Activated CD4-positive, alpha-beta memory T cell treated with anti-CD3 and anti-CD28 coated beads for 36 hours (primary cell): ENCODE measurements around the gene TBC1D22B. TPM values are rescaled to one million over a fixed set of nuclear protein-coding genes. Genes with fewer than 3 reads are reported as not detected.
"Not testable (repeated sequence)": the region's sequence is repeated elsewhere in the genome, so short reads cannot be mapped to it uniquely, and the experiment has no call there.

Source experiments
- CTCF ChIA-PET: fragments of 350-600 bp; sonication (Branson Sonifier 250); formaldehyde crosslinking; loops from one replicate; lab custom pipeline; 2021; ENCODE audit warnings: antibody characterized with exemption, inconsistent platforms; lab: Charles Lee
- POLR2A ChIA-PET: fragments of 350-600 bp; sonication (Branson Sonifier 250); formaldehyde crosslinking; loops from one replicate; lab custom pipeline; 2021; ENCODE audit warnings: antibody characterized with exemption; lab: Charles Lee
- DNase-seq: peaks from one replicate; pipeline ENCODE4 v3.0.0-alpha.2; 2020
- H3K27ac Mint-ChIP-seq: one replicate; pipeline ENCODE4 v1.8.0; 2021; ENCODE audit warnings: mixed read lengths
- H3K27me3 Mint-ChIP-seq: one replicate; pipeline ENCODE4 v1.8.0; 2021; ENCODE audit warnings: mixed read lengths
- H3K36me3 Mint-ChIP-seq: one replicate; pipeline ENCODE4 v1.8.0; 2021; ENCODE audit warnings: mixed read lengths
- H3K4me1 Mint-ChIP-seq: one replicate; pipeline ENCODE4 v1.8.0; 2021; ENCODE audit warnings: low read depth, mixed read lengths
- H3K4me3 Mint-ChIP-seq: one replicate; pipeline ENCODE4 v1.8.0; 2021; ENCODE audit warnings: mild to moderate bottlenecking, mixed read lengths
- H3K9me3 Mint-ChIP-seq: one replicate; pipeline ENCODE4 v1.8.0; 2021; ENCODE audit warnings: mixed read lengths
- intact Hi-C: fragments of 100-400 bp; cut with micrococcal nuclease; formaldehyde crosslinking; loops from one replicate; pipeline ENCODE4 v1.15.1; 2023
- total RNA-seq, 2 experiments: library from RNA; stranded (reverse); gene quantifications; one replicate each; pipeline ENCODE4 v1.2.3, GENCODE V29; 2021

TBC1D22B gene
- total RNA-seq, 2 experiments from 2014 or later, result 14.4 to 15.7 TPM

DNA sequence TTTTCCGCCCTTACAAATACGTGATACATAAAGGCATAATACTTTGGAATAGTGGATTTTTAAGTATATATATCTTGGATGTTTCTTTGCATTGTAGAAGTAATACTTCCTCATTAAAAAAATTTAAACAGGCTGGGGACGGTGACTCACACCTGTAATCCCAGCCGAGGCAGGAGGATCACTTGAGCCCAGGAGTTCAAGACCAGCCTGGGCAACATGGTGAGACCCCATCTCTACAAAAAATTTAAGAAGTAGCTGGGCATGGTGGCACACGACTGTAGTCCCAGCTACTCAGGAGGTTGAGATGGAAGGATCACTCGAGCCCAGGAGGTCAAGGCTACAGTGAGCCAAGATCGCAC, 57.6 kb downstream of the TBC1D22B start:
- intact Hi-C loops, result loop anchor here (2.0 kb wide), 1 partner anchor 296 kb away; no protein-coding TSS in a partner anchor
- Mint-ChIP-seq H3K9me3 (no peaks in the 10 kb centered on the region), H3K27ac (no peak overlapping the region), H3K36me3 (peaks cover 11% of the 10 kb centered on the region), H3K4me3 (no peak overlapping the region), H3K4me1 (peaks cover 3% of the 10 kb centered on the region), H3K27me3 (no peaks in the 10 kb centered on the region)
- POLR2A ChIA-PET, result no interaction called here
- CTCF ChIA-PET, result interaction anchor here (0.8 to 7.1 kb wide), 18 partner anchors 8 to 485 kb away, joined by 3 to 59 read pairs (median 5); partner anchors contain the start of gene TBC1D22B
- no peak for DNase-seq

DNA sequence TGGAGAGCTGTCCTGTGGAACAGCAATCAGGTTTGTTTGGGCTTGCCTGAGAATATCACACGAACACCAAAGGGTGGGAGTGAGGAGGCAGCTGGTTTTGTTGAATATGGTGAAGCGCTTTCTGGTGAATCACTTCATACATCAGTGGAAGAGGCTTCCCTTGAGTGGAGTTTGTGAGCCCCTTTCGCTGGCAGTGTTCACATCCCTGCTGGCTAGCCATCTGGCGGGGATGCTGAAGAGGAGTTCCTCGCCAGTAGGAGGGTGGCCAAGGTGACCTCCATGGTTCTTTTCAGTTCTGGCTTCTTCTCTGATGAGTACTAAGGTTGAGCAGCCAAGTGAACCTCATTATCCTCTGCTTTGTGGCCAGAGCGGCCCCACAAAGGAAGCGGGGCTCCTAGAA, 58.5 kb downstream of the TBC1D22B start:
- intact Hi-C loops, result no loop called here
- DNase-seq, result no peak
- Mint-ChIP-seq H3K27ac (no peak overlapping the region), H3K9me3 (no peaks in the 10 kb centered on the region), H3K27me3 (no peaks in the 10 kb centered on the region), H3K4me1 (peaks cover 3% of the 10 kb centered on the region), H3K36me3 (peaks cover 11% of the 10 kb centered on the region), H3K4me3 (no peak overlapping the region)
- CTCF ChIA-PET, result interaction anchor here (1.6 to 7.1 kb wide), 5 partner anchors 9 to 296 kb away, joined by 5 to 59 read pairs (median 10); no protein-coding TSS in a partner anchor
- POLR2A ChIA-PET, result no interaction called here

DNA sequence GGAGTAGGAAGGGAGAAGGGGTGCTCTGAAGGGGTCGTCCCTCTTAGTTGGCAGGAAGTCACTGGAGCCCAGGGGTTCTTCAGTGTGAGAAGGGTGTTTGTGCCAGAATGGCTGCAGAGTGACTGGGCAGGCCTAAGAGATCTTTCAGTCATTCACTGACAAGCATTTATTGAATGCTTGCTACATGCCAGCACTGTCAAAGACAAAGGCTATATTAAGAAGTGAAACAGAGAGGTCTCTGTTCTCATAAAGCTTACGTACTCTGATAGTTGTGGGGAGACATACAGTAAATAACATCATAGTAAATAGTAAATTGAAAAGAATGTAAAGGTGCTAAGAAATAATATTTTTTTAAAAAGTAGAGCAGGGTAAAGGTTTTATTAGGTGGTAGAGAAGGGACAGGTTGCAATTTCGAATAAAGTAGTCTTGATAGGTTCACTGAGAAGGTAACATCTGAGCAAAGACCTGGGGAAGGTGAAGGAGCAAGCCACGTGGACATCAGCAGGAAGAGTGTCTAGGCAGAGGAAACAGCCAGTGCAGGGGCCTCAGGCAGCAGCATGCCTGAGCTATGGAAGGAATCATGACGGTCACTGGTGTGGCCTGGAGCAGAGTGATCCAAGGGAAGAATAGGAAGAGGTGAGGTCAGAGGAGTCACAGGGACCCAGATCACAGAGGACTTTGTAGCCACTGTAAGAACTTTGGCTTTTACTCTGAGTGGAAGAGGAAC, 59.9 kb downstream of the TBC1D22B start:
- Mint-ChIP-seq H3K36me3 (peaks cover 18% of the 10 kb centered on the region), H3K4me3 (no peak overlapping the region), H3K4me1 (peaks cover 3% of the 10 kb centered on the region), H3K27ac (no peak overlapping the region), H3K9me3 (no peaks in the 10 kb centered on the region), H3K27me3 (no peaks in the 10 kb centered on the region)
- POLR2A ChIA-PET, result no interaction called here
- CTCF ChIA-PET, result interaction anchor here (1.6 to 7.1 kb wide), 2 partner anchors 8 to 298 kb away, joined by 7 to 59 read pairs; no protein-coding TSS in a partner anchor
- DNase-seq, result no peak
- intact Hi-C loops, result no loop called here

DNA sequence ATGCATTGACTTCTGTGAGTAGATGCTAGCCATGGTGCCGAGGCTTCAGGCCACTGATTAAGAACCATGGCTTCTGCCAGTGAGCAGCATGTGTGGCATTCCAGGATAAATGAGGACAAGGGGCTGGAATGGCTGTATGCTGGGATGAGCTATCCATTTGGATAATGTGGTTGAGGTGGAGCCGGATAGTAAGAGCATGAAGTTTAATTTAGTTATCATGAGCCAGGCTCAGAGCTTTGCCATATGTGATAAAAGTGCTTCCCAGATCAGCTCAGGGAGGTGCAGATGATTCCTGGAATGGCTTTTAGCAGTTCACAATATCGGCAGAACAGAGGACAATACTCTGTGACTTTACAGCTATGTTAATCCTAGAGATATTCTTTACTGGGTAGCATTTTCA, 61.6 kb downstream of the TBC1D22B start:
- no peaks in the 10 kb centered on the region for H3K9me3 Mint-ChIP-seq
- H3K36me3 Mint-ChIP-seq, result peaks cover 14% of the 10 kb centered on the region
- H3K27me3 Mint-ChIP-seq, result no peaks in the 10 kb centered on the region
- H3K27ac Mint-ChIP-seq, result no peak overlapping the region
- intact Hi-C loops, result no loop called here
- POLR2A ChIA-PET, result no interaction called here
- no peak overlapping the region for H3K4me3 Mint-ChIP-seq
- DNase-seq, result no peak
- CTCF ChIA-PET, result interaction anchor here (0.9 kb wide), 1 partner anchor 15 kb away, joined by 3 read pairs; no protein-coding TSS in a partner anchor
- H3K4me1 Mint-ChIP-seq, result peaks cover 11% of the 10 kb centered on the region

DNA sequence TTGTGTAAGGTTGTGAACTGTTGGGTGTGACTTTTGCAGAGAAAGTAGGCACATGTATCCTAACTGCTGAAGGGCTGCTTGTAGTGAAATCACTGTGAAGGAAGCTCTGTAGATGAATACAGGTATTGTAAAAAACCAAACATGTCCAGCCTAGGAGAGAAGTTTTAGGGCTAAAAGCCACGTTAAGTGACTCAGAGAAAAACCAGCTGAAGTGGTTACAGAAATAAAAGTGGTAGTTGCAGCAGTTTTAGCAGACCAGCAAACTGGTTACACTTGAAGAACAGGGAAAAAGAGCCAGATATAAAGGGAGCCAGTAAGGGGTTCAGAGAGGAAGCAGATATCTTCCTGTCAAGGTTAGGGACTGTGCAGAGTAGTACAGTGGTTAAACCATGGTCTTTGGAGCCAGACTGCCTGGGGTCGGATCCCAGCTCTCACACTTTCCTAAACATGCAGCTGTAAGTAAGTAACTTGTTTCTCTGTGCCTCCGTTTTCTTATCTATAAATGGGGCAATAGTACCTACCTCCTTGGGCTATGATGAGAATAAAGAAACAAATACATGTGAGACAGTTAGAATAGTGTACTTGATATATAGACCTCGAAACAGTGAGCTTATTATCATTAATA, 62.4 kb downstream of the TBC1D22B start:
- H3K36me3 Mint-ChIP-seq, result peaks cover 12% of the 10 kb centered on the region
- no peak overlapping the region for H3K27ac Mint-ChIP-seq
- DNase-seq, result no peak
- H3K4me1 Mint-ChIP-seq, result peaks cover 14% of the 10 kb centered on the region
- CTCF ChIA-PET, result interaction anchor here (0.9 kb wide), 2 partner anchors 16 to 246 kb away, joined by 3 read pairs; no protein-coding TSS in a partner anchor
- POLR2A ChIA-PET, result no interaction called here
- H3K4me3 Mint-ChIP-seq, result no peak overlapping the region
- H3K27me3 Mint-ChIP-seq, result no peaks in the 10 kb centered on the region
- H3K9me3 Mint-ChIP-seq, result no peaks in the 10 kb centered on the region
- intact Hi-C loops, result no loop called here

DNA sequence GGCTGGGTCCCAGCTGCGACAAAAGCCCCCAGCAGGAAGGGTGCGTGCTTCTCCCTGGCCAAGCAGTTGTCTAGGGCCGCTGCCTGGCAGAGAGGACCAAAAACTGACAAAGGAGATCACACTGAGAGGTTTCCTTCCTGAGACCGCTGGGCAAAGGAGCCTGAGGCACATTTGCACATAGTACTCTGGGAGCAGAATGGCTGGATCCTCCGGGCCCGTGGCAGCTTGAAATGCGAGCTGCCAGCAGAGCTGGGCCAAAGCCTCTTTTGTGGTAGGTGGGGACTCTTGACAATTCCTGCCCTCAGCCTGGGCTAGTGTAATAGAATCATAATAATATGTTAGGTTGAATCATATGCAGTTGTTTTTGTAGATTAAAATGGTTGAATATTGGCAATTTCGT, 63.1 kb downstream of the TBC1D22B start:
- Mint-ChIP-seq H3K27ac (no peak overlapping the region), H3K36me3 (peaks cover 12% of the 10 kb centered on the region), H3K4me1 (peaks cover 19% of the 10 kb centered on the region), H3K9me3 (no peaks in the 10 kb centered on the region), H3K27me3 (no peaks in the 10 kb centered on the region), H3K4me3 (no peak overlapping the region)
- ChIA-PET CTCF (interaction anchor here (0.9 kb wide), 1 partner anchor 245 kb away, joined by 3 read pairs; no protein-coding TSS in a partner anchor), POLR2A (no interaction called here)
- no peak for DNase-seq
- intact Hi-C loops, result no loop called here

DNA sequence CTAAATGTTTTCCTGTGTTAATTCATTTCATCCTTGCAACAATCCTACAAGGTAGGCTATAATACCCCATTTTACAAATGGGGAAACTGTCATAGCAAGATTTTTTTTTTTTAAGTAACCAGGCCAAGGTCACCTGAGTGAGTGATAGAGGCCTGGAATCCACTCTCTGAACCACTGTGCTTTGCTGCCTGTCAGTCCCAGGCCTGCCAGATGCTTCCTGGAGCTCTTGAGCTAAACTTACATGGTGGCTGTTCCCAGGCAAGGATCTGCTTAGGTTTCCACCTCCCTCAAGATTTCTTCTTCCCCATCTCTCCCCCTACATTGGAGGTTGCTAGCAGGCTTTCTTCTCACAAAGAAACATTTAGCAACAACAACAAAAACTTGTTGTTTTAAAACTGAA, 63.5 kb downstream of the TBC1D22B start:
- H3K9me3 Mint-ChIP-seq, result no peaks in the 10 kb centered on the region
- no peak overlapping the region for H3K27ac Mint-ChIP-seq
- POLR2A ChIA-PET, result no interaction called here
- H3K4me3 Mint-ChIP-seq, result no peak overlapping the region
- H3K36me3 Mint-ChIP-seq, result peaks cover 13% of the 10 kb centered on the region
- no peaks in the 10 kb centered on the region for H3K27me3 Mint-ChIP-seq
- intact Hi-C loops, result no loop called here
- DNase-seq, result no peak
- peaks cover 22% of the 10 kb centered on the region for H3K4me1 Mint-ChIP-seq
- CTCF ChIA-PET, result no interaction called here

DNA sequence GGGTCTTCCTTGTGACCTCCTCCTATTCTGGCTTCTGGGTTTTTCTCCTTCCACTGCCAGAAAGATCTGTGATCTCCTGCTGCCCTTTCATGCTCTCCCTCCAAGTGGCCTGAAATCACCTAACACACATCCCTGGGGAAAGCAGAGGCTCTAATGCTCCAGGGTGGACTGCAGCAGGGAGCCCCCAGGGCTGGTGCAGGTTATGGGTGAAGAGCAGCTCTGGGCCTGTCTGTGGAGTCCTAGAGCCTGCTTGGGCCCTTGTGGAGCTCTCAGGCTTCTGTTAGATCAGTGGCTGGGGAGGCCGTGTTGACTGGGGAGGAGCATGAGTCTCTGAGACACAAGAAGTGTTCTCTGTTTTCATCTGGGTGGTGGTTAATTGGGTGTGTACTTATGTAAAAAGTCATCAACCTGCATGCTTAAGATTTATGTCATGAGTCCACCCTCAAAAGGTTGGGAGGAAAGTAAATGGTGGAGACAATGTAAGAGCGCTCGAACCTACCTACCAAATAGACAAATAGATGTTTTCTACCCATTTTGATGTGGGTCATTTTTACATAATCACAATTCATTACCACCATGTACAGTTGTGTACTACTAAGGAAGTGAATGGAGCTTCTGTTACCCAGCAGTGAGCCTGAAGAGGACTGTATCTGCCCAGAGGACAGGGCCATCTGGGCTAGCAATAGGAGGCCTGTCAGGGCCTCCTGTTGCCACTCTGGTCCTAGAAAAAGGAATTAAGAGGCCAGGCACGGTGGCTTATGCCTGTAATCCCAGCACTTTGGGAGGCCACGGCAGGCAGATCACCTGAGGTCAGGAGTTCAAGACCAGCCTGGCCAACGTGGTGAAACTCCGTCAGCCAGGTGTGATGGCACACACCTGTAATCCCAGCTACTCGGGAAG, 64.2 kb downstream of the TBC1D22B start:
- ChIA-PET POLR2A (no interaction called here), CTCF (no interaction called here)
- Mint-ChIP-seq H3K4me3 (no peak overlapping the region), H3K27me3 (no peaks in the 10 kb centered on the region), H3K27ac (no peak overlapping the region), H3K36me3 (peaks cover 11% of the 10 kb centered on the region), H3K4me1 (peaks cover 22% of the 10 kb centered on the region), H3K9me3 (no peaks in the 10 kb centered on the region)
- DNase-seq, result no peak
- intact Hi-C loops, result no loop called here

DNA sequence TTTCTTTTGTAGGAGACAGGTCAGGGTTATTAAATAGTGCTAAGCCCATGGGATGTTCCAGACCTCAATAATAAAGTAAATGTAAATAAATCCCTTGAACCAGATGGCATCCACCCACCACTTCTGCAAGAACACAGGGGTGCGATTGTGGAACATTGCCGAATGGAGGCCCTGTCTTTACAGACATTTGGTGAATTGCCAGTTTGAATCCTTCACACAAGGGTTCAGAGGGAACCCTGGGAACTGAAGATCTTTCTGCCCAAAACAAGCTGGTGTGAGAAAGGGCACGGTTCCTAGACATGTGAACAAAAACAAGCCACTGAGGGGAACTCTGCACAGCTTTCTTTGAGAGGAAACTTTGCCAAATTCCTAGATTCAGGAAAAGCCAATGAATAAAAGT, 66.0 kb downstream of the TBC1D22B start:
- Mint-ChIP-seq H3K4me3 (no peak overlapping the region), H3K9me3 (no peaks in the 10 kb centered on the region), H3K27ac (no peak overlapping the region), H3K36me3 (peaks cover 11% of the 10 kb centered on the region), H3K27me3 (no peaks in the 10 kb centered on the region), H3K4me1 (peaks cover 22% of the 10 kb centered on the region)
- ChIA-PET CTCF (interaction anchor here (0.7 to 2.7 kb wide), 5 partner anchors 10 to 368 kb away, joined by 3 to 31 read pairs (median 4); no protein-coding TSS in a partner anchor), POLR2A (no interaction called here)
- DNase-seq, result no peak
- intact Hi-C loops, result no loop called here

DNA sequence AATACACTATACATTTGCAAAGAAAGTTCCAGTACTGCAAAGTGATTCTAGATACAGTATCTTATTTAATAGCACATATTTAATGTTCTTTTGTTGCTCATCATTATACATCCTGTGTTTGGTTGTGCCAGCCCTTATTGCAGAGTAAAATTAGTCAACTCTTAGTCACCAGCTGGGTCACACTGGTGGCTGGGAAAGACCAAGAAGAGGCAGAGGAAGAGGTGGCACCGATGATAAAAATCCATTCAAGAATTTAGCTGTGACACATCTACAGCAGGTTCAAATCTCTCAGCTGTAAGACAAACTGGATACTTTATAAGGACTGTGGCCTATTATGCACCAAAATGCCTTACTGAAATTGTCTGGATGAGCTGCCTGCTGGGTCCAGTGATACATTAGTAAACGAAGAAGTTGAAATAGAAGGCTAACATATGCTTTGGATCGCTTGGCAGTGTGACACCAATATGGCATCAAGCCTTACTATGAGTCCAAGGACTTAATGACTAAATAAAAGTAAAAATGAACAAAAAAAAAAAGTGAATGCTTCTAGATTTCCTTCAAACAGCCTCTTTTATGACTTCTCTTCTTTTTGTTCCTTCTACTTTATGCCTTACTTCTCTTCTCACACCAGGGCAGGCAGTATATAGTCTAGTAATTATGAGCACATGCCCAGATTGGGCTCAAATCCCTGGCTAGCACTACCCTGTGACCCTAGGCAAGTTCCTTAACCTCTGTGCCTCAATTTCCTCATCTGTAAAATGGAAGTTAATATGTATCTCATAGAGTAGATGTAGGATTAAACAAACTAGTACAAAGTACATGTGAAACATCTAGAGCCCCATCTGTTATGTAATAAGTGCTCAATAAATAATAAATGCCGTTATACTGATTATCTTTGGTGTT, 66.8 kb downstream of the TBC1D22B start:
- DNase-seq, result peak; percentile 67
- POLR2A ChIA-PET, result no interaction called here
- intact Hi-C loops, result loop anchor here (1.0 to 2.0 kb wide), 2 partner anchors 240 to 368 kb away; no protein-coding TSS in a partner anchor

DNA sequence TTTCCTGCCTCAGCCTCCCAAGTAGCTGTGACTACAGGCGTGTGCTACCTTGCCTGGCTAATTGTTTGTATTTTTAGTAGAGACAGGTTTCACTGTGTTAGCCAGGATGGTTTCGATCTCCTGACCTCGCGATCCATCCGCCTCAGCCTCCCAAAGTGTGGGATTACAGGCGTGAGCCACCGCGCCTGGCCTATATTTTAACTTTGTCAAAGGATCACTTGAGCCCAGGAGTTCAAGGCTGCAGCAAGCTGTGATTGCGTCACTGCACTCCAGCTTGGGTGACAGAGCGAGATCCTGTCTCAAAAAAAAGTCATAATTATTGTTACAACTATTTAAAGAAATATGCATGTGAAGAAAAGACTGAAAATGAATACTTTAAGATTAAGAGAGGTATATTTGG, 72.8 kb downstream of the TBC1D22B start:
- CTCF ChIA-PET, H3K27me3 Mint-ChIP-seq, H3K9me3 Mint-ChIP-seq, H3K27ac Mint-ChIP-seq, H3K4me3 Mint-ChIP-seq, intact Hi-C loops, DNase-seq: not testable (repeated sequence)
- peaks cover 13% of the 10 kb centered on the region for H3K4me1 Mint-ChIP-seq
- peaks cover 12% of the 10 kb centered on the region for H3K36me3 Mint-ChIP-seq
- POLR2A ChIA-PET, result interaction anchor here (0.6 kb wide), 1 partner anchor 53 kb away, joined by 3 read pairs; no protein-coding TSS in a partner anchor

More for the DNA sequence above, 66.8 kb downstream of the TBC1D22B start:
- H3K27ac Mint-ChIP-seq, result no peak overlapping the region
- no peaks in the 10 kb centered on the region for H3K27me3 Mint-ChIP-seq
- H3K9me3 Mint-ChIP-seq, result no peaks in the 10 kb centered on the region
- H3K4me3 Mint-ChIP-seq, result no peak overlapping the region
- peaks cover 22% of the 10 kb centered on the region for H3K4me1 Mint-ChIP-seq
- CTCF ChIA-PET, result interaction anchor here (0.7 to 2.7 kb wide), 10 partner anchors 11 to 368 kb away, joined by 3 to 31 read pairs (median 4); no protein-coding TSS in a partner anchor
- peaks cover 11% of the 10 kb centered on the region for H3K36me3 Mint-ChIP-seq
